Transverse colon (tissue), 4 donors: Measurements from ENCODE around the gene PACS1. TPM values are rescaled to one million over a fixed set of nuclear protein-coding genes. Genes with fewer than 3 reads are reported as not detected.

Experiments
- DNase-seq: peaks from one replicate; pipeline ENCODE4 v3.0.0-alpha.2; 2019
- H3K27ac ChIP-seq, 4 donors: fragments of 200-600 bp; sonication (generic); 2 replicates each; pipeline ENCODE4 v1.5.1; 2016 to 2018; ENCODE audit warnings: inconsistent platforms in 4 of 4
- H3K27me3 ChIP-seq: fragments of 200-600 bp; sonication (generic); 2 replicates; pipeline ENCODE4 v1.5.1; 2017; ENCODE audit warnings: inconsistent platforms
- H3K36me3 ChIP-seq, 4 donors: fragments of 200-600 bp; sonication (generic); 2 replicates each; pipeline ENCODE4 v1.5.1; 2017 to 2019; ENCODE audit warnings: inconsistent platforms in 4 of 4
- H3K4me1 ChIP-seq, 4 donors: fragments of 200-600 bp; sonication (generic); 2 replicates each; pipeline ENCODE4 v1.5.1; 2017 to 2020; ENCODE audit warnings: inconsistent platforms in 4 of 4
- H3K4me3 ChIP-seq, 4 donors: fragments of 200-600 bp; sonication (generic); 1 replicate in 1 of 4; 2 replicates in 3 of 4; pipeline versions ENCODE4 v1.5.1 to v1.6.1; 2017 to 2019; ENCODE audit warnings: inconsistent platforms in 4 of 4
- H3K9me3 ChIP-seq, 2 donors: fragments of 200-600 bp; sonication (generic); 2 replicates each; pipeline ENCODE4 v1.5.1; 2017 to 2019; ENCODE audit warnings: inconsistent platforms in 2 of 2
- CTCF ChIP-seq, 5 experiments: fragments of 200-600 bp in 3 of 5; fragments of 450-650 bp in 2 of 5; sonication (generic) in 3 of 5; IDR thresholded peaks; 1 replicate in 2 of 5; 2 replicates in 3 of 5; pipeline ENCODE4 v1.5.1; 2016 to 2017; ENCODE audit warnings: antibody characterized with exemption in 5 of 5, inconsistent platforms in 3 of 5, mild to moderate bottlenecking in 2 of 5, moderate library complexity in 1 of 5
- EP300 ChIP-seq: sonication (generic); formaldehyde crosslinking; IDR thresholded peaks from one replicate; pipeline ENCODE4 v1.6.1; 2017; ENCODE audit warnings: antibody characterized with exemption, low read depth
- POLR2A ChIP-seq: fragments of 450-650 bp; IDR thresholded peaks from one replicate; pipeline ENCODE4 v1.6.1; 2016; ENCODE audit warnings: antibody characterized with exemption, mild to moderate bottlenecking, moderate library complexity
- POLR2AphosphoS5 ChIP-seq, 3 donors: sonication (generic); formaldehyde crosslinking; IDR thresholded peaks; one replicate each; pipeline ENCODE4 v1.6.1; 2016; ENCODE audit warnings: antibody characterized with exemption in 3 of 3
- WGBS, 2 donors: methylation state at CpG; one replicate each; pipeline ENCODE4 v1.1.5; 2018; ENCODE audit warnings: low coverage in 1 of 2; 5-methylcytosine and 5-hydroxymethylcytosine counted together
- in situ Hi-C, 4 donors: fragments of 200-750 bp; cut with MboI; loops; one replicate each; pipeline versions ENCODE4 v1.15.0 to v1.15.1; 2017; ENCODE audit warnings: low sequenced_read_pairs in 3 of 4, low pct_ligation_motif_present in 1 of 4, low pct_unique_long_range_greater_than_20kb in 1 of 4
- intact Hi-C: fragments of 100-400 bp; cut with DNase I; formaldehyde crosslinking; loops from one replicate; pipeline ENCODE4 v1.15.1; 2023; ENCODE audit warnings: low total_unique reads
- total RNA-seq, 4 donors: library from RNA; depleted of rRNA; stranded (reverse); fragments of >200 nt; gene quantifications; one replicate each; pipeline ENCODE4 v1.1.0, GENCODE V29; 2016

Gene PACS1
- total RNA-seq, 4 donors from 2014 or later, result 9.8 to 52.0 (median 27.2) TPM

- intact Hi-C loops, result no loop called here
- WGBS, 2 donors, result 91% methylated on average over 22 of the region's 26 CpGs; no CpG with 5 or more reads in 1 of the 2 donors
Measured at GRCh38 chr11:66265531-66266377, 195.7 kb downstream of the PACS1 start.

GRCh38 chr11:66266378-66267038 is 196.4 kb downstream of the PACS1 start:
- 80% methylated on average over 20 of the region's 20 CpGs; no CpG with 5 or more reads in 1 of the 2 donors for WGBS, 2 donors
- intact Hi-C loops (no loop called here), in situ Hi-C loops (no loop called here)
- Histone ChIP-seq H3K4me3 (peak overlapping the region in 1 of 4 donors; percentile 96), H3K9me3 (no peaks in the 10 kb centered on the region), H3K27me3 (no peaks in the 10 kb centered on the region), H3K36me3 (peaks cover 0 to under 1% (median 0%) of the 10 kb centered on the region in 4 donors), H3K4me1 (peaks cover 23 to 31% (median 24%) of the 10 kb centered on the region in 4 donors), H3K27ac (peak overlapping the region; percentile 92 to 99 (median 97))
- TF ChIP-seq CTCF (IDR thresholded peaks at IDR 0.05), result no peak
- no peak for TF ChIP-seq EP300
- TF ChIP-seq POLR2A, result no peak
- TF ChIP-seq POLR2AphosphoS5 (IDR thresholded peaks at IDR 0.05), result no peak
- no peak for DNase-seq

More at GRCh38 chr11:66265531-66266377, 195.7 kb downstream of the PACS1 start:
- DNase-seq, result no peak
- no peaks in the 10 kb centered on the region for H3K36me3 ChIP-seq
- no peaks in the 10 kb centered on the region for H3K9me3 ChIP-seq
- in situ Hi-C loops, result no loop called here
- H3K27me3 ChIP-seq, result no peaks in the 10 kb centered on the region
- TF ChIP-seq POLR2AphosphoS5 (IDR thresholded peaks at IDR 0.05) (no peak), CTCF (IDR thresholded peaks at IDR 0.05) (no peak), EP300 (no peak), POLR2A (no peak)
- peak overlapping the region in 2 of 4 donors; percentile 92 to 96 for H3K27ac ChIP-seq
- peaks cover 20 to 31% (median 23%) of the 10 kb centered on the region in 4 donors for H3K4me1 ChIP-seq
- H3K4me3 ChIP-seq, result no peak overlapping the region

- H3K4me1 ChIP-seq, result peaks cover 23 to 31% (median 24%) of the 10 kb centered on the region in 4 donors
- peaks cover 0 to 6% (median 2%) of the 10 kb centered on the region in 4 donors for H3K36me3 ChIP-seq
- 14% methylated on average over 13 of the region's 13 CpGs; no CpG with 5 or more reads in 1 of the 2 donors for WGBS, 2 donors
- peak overlapping the region; percentile 92 to 99 (median 97) for H3K27ac ChIP-seq
- no peak for DNase-seq
- H3K9me3 ChIP-seq, result no peaks in the 10 kb centered on the region
- intact Hi-C loops (no loop called here), in situ Hi-C loops (no loop called here)
- H3K27me3 ChIP-seq, result no peaks in the 10 kb centered on the region
- H3K4me3 ChIP-seq, result peak overlapping the region; percentile 58 to 96 (median 90)
- TF ChIP-seq POLR2AphosphoS5 (IDR thresholded peaks at IDR 0.05) (no peak), CTCF (IDR thresholded peaks at IDR 0.05) (no peak), POLR2A (no peak), EP300 (no peak)
Measured at GRCh38 chr11:66267039-66267378, 196.9 kb downstream of the PACS1 start.
